HG03280 (cell line): ENCODE data around the gene GDI1.

ENCODE experiments used
- ATAC-seq: cut with Tn5 transposase; IDR thresholded peaks from one replicate; pipeline ENCODE4 v1.9.1; 2021; ENCODE audit warnings: mild to moderate bottlenecking, moderate library complexity; ENCODE audit not compliant: unreplicated experiment

GDI1 gene

GRCh38 chrX:154458954-154459778 is 22.2 kb downstream of the GDI1 start:
- no peak for ATAC-seq

DNA sequence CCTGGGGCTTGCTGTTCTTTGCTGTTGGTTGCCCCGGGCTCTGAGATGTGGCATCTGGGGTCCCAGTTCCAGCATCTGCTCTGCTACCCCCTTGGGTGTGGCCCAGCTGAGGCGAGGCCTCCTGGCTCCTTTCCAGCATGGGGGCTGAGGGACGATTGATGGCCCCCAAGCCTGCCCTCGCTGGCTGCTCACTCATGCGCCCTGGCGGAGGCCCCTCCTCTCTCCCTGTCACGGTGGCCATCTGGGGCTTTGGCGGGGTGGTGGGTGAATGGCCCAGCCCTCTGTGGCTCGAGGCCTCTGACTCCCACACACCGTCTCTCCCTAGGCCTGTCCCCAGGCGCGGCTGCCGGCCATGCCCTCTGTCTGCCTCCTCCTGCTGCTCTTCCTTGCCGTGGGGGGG is 22.9 kb downstream of the GDI1 start:
- no peak for ATAC-seq

- no peak for ATAC-seq
These were observed 23.4 kb downstream of the GDI1 start for GRCh38 chrX:154460326-154460725.

- no peak for ATAC-seq
These were observed 25.4 kb downstream of the GDI1 start for GRCh38 chrX:154462396-154462795.

- no peak for ATAC-seq
These were observed 26.8 kb downstream of the GDI1 start for GRCh38 chrX:154463611-154464220.

DNA sequence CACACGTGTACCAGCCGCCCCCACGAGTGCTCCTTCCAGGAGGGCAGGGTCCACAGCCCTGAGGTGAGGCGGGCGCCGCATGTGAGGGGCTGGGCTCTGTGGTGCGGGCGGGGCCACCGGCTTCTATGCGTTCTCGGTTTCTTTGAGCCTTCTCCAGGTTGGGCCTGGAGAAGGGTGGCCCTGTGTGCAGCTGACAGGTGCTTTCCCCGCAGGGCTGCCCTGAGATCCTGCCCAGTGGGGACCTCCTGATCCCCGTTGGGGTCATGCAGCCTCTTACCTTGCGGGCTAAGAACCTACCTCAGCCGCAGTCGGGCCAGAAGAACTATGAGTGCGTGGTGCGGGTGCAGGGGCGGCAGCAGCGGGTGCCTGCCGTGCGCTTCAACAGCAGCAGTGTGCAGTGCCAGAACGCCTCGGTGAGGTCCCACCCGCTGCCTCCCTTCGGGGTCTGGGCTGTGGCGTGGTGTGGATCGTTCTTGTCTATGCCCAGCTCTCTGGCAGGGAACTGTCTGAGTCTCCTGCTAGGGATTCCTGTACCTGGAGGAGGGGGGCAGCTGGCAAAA is 27.9 kb downstream of the GDI1 start:
- ATAC-seq = no peak

DNA sequence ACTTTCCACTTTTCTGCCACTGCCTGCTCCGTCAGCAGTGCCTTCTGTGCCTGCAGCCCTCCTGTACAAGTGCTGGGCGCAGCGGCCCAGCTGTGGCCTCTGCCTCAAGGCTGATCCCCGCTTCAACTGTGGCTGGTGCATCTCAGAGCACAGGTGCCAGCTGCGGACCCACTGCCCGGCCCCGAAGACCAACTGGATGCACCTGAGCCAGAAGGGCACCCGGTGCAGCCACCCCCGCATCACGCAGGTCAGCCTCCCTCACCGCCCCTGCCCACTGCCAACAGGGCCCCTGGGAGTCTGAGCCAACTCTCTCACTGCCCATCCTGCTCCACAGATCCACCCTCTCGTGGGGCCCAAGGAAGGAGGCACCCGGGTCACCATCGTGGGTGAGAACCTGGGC is 28.6 kb downstream of the GDI1 start:
- no peak for ATAC-seq

GRCh38 chrX:154466036-154466435 is 29.1 kb downstream of the GDI1 start:
- no peak for ATAC-seq

DNA sequence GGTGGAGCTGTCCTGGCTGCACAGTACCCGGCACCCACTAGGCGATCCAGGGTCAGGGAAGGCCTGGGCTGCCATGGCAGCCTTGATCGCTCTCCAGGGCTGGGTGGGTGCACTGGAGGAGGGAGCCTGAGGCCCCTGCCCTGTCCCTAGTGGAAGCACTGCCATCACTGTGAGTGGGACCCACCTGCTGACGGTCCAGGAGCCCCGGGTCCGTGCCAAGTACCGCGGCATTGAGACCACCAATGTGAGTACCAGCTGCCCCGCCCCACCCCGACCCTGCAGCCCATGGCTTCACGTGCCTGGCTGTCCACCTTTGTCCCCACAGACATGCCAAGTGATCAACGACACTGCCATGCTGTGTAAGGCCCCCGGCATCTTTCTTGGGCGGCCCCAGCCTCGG is 30.0 kb downstream of the GDI1 start:
- ATAC-seq = no peak

DNA sequence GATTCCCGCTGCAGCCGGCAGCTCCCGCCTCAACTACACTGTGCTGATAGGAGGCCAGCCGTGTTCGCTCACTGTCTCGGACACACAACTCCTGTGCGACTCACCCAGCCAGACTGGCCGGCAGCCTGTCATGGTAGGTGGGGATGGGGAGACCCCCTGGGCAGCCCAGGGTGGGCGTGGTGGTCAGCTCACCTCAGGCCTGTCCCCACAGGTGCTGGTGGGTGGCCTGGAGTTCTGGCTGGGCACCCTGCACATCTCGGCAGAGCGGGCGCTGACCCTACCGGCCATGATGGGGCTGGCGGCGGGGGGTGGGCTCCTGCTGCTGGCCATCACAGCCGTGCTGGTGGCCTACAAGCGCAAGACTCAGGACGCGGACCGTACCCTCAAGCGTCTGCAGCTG is 30.6 kb downstream of the GDI1 start:
- ATAC-seq = no peak

DNA sequence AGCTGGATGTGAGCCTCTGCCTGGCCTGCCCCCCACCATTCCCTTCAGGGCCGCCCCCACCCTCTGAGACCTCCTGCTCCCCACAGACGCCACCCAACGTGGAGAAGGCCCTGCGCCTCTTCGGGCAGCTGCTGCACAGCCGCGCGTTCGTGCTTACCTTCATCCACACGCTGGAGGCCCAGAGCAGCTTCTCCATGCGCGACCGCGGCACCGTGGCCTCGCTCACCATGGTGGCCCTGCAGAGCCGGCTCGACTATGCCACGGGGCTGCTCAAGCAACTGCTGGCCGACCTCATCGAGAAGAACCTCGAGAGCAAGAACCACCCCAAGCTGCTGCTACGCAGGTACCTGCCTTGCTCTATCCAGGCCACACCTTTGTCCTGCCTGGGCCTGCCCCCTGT is 31.3 kb downstream of the GDI1 start:
- no peak for ATAC-seq

- no peak for ATAC-seq
These were observed 32.2 kb downstream of the GDI1 start for GRCh38 chrX:154469114-154469513.

GRCh38 chrX:154469880-154470279 is 32.9 kb downstream of the GDI1 start:
- ATAC-seq = no peak

GRCh38 chrX:154470434-154470833 is 33.5 kb downstream of the GDI1 start:
- no peak for ATAC-seq

DNA sequence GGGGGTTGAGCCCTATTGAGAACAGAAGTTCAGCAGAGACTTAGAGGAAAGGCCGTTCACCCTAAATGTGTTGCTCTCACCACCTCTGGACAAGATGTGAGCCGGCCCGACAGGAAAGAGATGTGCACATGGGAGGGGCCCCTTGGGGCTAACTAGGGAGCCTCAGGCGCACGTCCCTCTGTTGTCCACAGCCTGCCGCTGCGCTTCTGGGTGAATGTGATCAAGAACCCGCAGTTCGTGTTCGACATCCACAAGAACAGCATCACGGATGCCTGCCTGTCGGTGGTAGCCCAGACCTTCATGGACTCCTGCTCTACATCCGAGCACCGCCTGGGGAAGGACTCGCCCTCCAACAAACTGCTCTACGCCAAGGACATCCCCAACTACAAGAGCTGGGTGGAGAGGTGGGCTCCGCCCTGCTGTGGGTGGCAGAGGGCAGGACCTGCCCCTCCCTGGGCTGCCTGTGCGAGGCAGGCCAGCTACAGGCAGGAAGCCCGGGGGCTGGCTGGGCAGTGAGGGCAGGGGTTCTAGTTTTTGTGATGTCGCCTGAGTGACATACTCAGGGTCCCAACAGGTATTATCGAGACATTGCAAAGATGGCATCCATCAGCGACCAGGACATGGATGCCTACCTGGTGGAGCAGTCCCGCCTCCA is 34.1 kb downstream of the GDI1 start:
- no peak for ATAC-seq

DNA sequence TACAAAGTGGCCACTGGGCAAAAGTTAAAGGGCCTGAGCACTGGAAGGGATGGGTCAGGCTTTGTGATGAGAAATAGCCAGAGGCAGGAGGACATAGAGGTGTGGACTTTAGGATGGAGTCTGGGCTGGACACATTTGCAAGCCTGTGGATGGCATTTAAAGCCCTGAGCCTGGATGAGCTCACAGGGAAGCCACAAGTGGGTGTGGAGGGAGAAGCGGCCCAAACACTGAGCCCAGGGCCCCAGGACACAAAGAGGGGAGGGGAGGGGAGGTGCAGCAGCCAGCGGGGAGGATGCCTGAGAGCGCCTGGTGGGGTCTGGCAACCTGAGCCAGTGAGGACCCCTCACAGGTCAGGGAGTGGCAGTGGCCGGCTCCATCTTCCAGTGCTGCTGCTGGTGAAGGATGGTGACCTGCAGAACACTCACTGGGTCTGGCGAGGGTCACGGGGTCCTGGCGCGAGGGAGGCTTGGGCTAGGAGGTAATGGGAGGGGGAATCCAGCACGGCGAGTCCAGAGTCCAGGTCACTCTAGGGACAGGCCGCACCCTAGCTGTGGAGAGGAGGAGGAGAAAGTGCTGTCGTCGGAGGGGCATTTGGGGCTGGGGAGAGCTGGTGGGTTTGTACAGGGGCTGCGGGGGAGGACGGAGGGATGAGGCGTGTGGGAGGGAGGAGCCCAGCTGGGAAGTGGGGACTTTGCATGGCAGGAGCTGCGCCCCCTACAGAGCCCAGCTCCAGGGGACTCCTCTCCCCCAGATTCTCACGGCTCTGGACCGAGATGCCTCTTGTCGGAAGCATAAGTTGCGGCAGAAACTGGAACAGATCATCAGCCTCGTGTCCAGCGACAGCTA is 35.1 kb downstream of the GDI1 start:
- ATAC-seq = no peak

DNA sequence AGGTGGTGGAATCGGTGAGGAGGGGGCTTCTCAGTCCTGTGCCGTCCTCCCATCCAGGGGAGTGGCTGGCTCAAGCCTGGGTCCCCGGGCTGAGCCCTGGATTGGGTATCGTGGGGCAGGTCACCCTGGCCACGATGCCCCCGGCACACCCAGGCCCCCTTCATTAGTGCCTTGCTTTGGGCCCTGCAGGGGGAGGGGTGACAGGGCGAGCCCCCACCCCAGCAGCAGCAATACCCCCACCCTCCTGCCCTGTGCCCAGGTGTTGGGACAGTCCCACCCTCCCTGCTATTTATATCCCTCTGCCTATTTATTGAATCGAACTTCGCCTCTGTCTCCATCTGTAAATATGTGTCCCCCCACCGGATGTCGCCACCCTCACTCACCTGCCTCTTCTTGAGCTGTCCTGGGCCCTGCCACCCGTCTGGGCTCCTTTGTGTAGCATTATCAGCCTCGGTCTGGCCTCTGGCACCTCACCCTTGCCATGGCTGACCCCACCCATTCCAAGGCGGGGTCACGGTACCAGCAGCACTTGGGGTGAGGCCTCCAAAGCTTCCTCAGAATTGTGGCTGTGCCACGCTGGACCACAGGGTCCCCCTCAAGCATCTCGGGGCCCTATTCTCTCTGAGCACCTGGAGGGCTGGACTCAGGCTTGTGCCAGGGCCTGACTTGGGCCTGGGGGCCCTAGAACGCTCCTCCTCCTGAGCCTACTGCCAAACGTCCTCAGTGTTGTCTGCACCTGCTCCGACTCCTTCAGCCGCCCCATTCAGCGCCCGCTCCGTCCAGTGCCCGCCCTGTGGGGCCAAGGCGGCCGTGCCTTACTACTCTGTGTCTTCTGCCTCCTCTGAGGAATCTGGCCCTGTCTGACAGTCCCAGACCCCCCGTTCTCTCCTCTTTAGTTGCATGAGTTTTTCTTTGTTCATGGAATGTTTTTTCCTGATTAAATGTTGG is 36.0 kb downstream of the GDI1 start:
- no peak for ATAC-seq

- no peak for ATAC-seq
These were observed 36.7 kb downstream of the GDI1 start for GRCh38 chrX:154473683-154474082.

DNA sequence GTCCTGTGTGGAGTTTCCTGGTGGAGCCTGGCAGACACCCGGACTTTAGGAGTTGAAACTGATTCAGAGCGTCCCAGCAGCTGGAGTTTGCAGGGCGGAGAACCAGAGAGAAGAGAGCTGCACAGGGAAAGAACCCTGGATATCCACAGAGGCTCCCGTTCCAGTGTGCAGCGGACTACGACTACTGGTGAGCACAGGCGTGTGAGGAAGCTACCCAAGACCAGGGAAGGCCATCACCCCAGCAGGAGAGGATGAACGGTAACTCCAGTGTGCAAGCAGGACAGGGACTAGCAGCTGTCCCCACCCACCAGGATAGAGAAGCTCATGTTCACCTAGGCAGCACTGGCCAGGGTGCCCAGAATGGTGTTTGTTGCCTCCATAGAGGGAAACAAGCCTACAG is 39.9 kb downstream of the GDI1 start:
- no peak for ATAC-seq
